ENCODE results near the gene RPL31. TPM values are rescaled to one million over a fixed set of nuclear protein-coding genes. Genes with fewer than 3 reads are reported as not detected.

The RPL31 gene
- total RNA-seq, 3 donors from 2014 or later, result 1,654 to 2,512 (median 1,741) TPM

GRCh38 chr2:100988630-100989417 lies 13.3 kb upstream of the RPL31 start:
- Histone ChIP-seq H3K27me3 (no peaks in the 10 kb centered on the region), H3K36me3 (no peaks in the 10 kb centered on the region), H3K27ac (no peak overlapping the region), H3K4me3 (no peak overlapping the region), H3K9me3 (no peaks in the 10 kb centered on the region), H3K4me1 (no peaks in the 10 kb centered on the region)
- intact Hi-C loops (cut with DNase I; ENCODE audit: low total_unique reads), result no loop called here
- DNase-seq (ENCODE audit: low spot score in 2 of 2), result no peak
- TF ChIP-seq CTCF (IDR thresholded peaks at IDR 0.05), result no peak
- no peak for TF ChIP-seq POLR2A (IDR thresholded peaks at IDR 0.05)
- TF ChIP-seq POLR2AphosphoS5 (IDR thresholded peaks at IDR 0.05), result no peak

- no peak for DNase-seq (ENCODE audit: low spot score in 2 of 2)
- TF ChIP-seq CTCF (IDR thresholded peaks at IDR 0.05), result no peak
- no peak for TF ChIP-seq POLR2AphosphoS5 (IDR thresholded peaks at IDR 0.05)
- no peak for TF ChIP-seq POLR2A (IDR thresholded peaks at IDR 0.05)
- no peaks in the 10 kb centered on the region for H3K9me3 ChIP-seq
- H3K27me3 ChIP-seq, result no peaks in the 10 kb centered on the region
- H3K4me3 ChIP-seq, result no peak overlapping the region
- intact Hi-C loops (cut with DNase I; ENCODE audit: low total_unique reads), result loop anchor here (10.0 kb wide), 1 partner anchor 265 kb away; no protein-coding TSS in a partner anchor
- no peaks in the 10 kb centered on the region for H3K4me1 ChIP-seq
- H3K27ac ChIP-seq, result no peak overlapping the region
- no peaks in the 10 kb centered on the region for H3K36me3 ChIP-seq
Measured at GRCh38 chr2:100989666-100990065, 12.4 kb upstream of the RPL31 start.

- H3K27ac ChIP-seq, result no peak overlapping the region
- H3K4me1 ChIP-seq, result no peaks in the 10 kb centered on the region
- no peak overlapping the region for H3K4me3 ChIP-seq
- DNase-seq (ENCODE audit: low spot score in 2 of 2), result no peak
- H3K27me3 ChIP-seq, result no peaks in the 10 kb centered on the region
- H3K9me3 ChIP-seq, result no peaks in the 10 kb centered on the region
- no peaks in the 10 kb centered on the region for H3K36me3 ChIP-seq
- intact Hi-C loops (cut with DNase I; ENCODE audit: low total_unique reads), result loop anchor here (10.0 kb wide), 1 partner anchor 265 kb away; no protein-coding TSS in a partner anchor
- TF ChIP-seq CTCF (IDR thresholded peaks at IDR 0.05) (no peak), POLR2AphosphoS5 (IDR thresholded peaks at IDR 0.05) (no peak), POLR2A (IDR thresholded peaks at IDR 0.05) (no peak)
Measured at GRCh38 chr2:100990166-100990565, 11.9 kb upstream of the RPL31 start.

- no peaks in the 10 kb centered on the region for H3K4me1 ChIP-seq
- intact Hi-C loops (cut with DNase I; ENCODE audit: low total_unique reads), result loop anchor here (10.0 kb wide), 1 partner anchor 266 kb away; no protein-coding TSS in a partner anchor
- TF ChIP-seq CTCF (IDR thresholded peaks at IDR 0.05) (no peak), POLR2AphosphoS5 (IDR thresholded peaks at IDR 0.05) (no peak), POLR2A (IDR thresholded peaks at IDR 0.05) (no peak)
- no peaks in the 10 kb centered on the region for H3K27me3 ChIP-seq
- no peaks in the 10 kb centered on the region for H3K36me3 ChIP-seq
- DNase-seq (ENCODE audit: low spot score in 2 of 2), result no peak
- H3K27ac ChIP-seq, result no peak overlapping the region
- H3K9me3 ChIP-seq, result no peaks in the 10 kb centered on the region
- no peak overlapping the region for H3K4me3 ChIP-seq
Measured at GRCh38 chr2:100990650-100991403, 11.3 kb upstream of the RPL31 start.

GRCh38 chr2:100991404-100991773 lies 10.7 kb upstream of the RPL31 start:
- no peaks in the 10 kb centered on the region for H3K9me3 ChIP-seq
- TF ChIP-seq POLR2AphosphoS5 (IDR thresholded peaks at IDR 0.05) (no peak), POLR2A (IDR thresholded peaks at IDR 0.05) (no peak), CTCF (IDR thresholded peaks at IDR 0.05) (no peak)
- H3K27me3 ChIP-seq, result no peaks in the 10 kb centered on the region
- H3K4me1 ChIP-seq, result no peaks in the 10 kb centered on the region
- no peak overlapping the region for H3K27ac ChIP-seq
- H3K4me3 ChIP-seq, result no peak overlapping the region
- DNase-seq (ENCODE audit: low spot score in 2 of 2), result no peak
- no peaks in the 10 kb centered on the region for H3K36me3 ChIP-seq
- intact Hi-C loops (cut with DNase I; ENCODE audit: low total_unique reads), result loop anchor here (10.0 kb wide), 1 partner anchor 267 kb away; no protein-coding TSS in a partner anchor

Measured in breast epithelium (tissue), 4 donors.